Peyer's patch (tissue), 4 donors: ENCODE measurements around the gene RAP1GAP. TPM values are rescaled to one million over a fixed set of nuclear protein-coding genes. Genes with fewer than 3 reads are reported as not detected.

Experiments
- DNase-seq, 3 donors: peaks; one replicate each; pipeline ENCODE4 v3.0.0-alpha.2; 2017 to 2019
- H3K27ac ChIP-seq, 4 donors: fragments of 200-600 bp; sonication (generic); one replicate each; pipeline ENCODE4 v1.5.1; 2016 to 2019
- H3K27me3 ChIP-seq, 2 donors: fragments of 200-600 bp; sonication (generic); one replicate each; pipeline ENCODE4 v1.5.1; 2019
- H3K36me3 ChIP-seq, 3 donors: fragments of 200-600 bp; sonication (generic); one replicate each; pipeline ENCODE4 v1.5.1; 2016 to 2019
- H3K4me1 ChIP-seq, 4 donors: fragments of 200-600 bp; sonication (generic); one replicate each; pipeline ENCODE4 v1.5.1; 2016 to 2019
- H3K4me3 ChIP-seq, 4 donors: fragments of 200-600 bp; sonication (generic); 1 replicate in 3 of 4; 2 replicates in 1 of 4; pipeline ENCODE4 v1.5.1; 2016 to 2019; ENCODE audit warnings: mild to moderate bottlenecking in 1 of 4
- H3K9me3 ChIP-seq, 4 donors: fragments of 200-600 bp; sonication (generic); one replicate each; pipeline ENCODE4 v1.5.1; 2016 to 2019; ENCODE audit warnings: mild to moderate bottlenecking in 1 of 4
- CTCF ChIP-seq, 6 experiments: fragments of 450-650 bp in 4 of 6; fragments of 200-600 bp in 2 of 6; sonication (generic) in 1 of 6; IDR thresholded peaks; one replicate each; pipeline ENCODE4 v1.5.1; 2017 to 2019; ENCODE audit warnings: antibody characterized with exemption in 6 of 6, mild to moderate bottlenecking in 3 of 6, moderate library complexity in 1 of 6
- POLR2A ChIP-seq, 2 donors: fragments of 450-650 bp; IDR thresholded peaks; one replicate each; pipeline ENCODE4 v1.5.1; 2017; ENCODE audit warnings: antibody characterized with exemption in 2 of 2, mild to moderate bottlenecking in 2 of 2, moderate library complexity in 2 of 2
- total RNA-seq, 4 donors: library from RNA; depleted of rRNA; stranded (reverse); fragments of >200 nt; gene quantifications; one replicate each; pipeline ENCODE4 v1.1.0, GENCODE V29; 2016

Gene RAP1GAP
- total RNA-seq, 4 donors from 2014 or later = 32.2 to 65.3 (median 57.0) TPM

- Histone ChIP-seq H3K27ac (no peak overlapping the region), H3K27me3 (peaks cover 0 to 23% of the 10 kb centered on the region in 2 donors), H3K9me3 (no peaks in the 10 kb centered on the region), H3K36me3 (no peaks in the 10 kb centered on the region), H3K4me3 (no peak overlapping the region), H3K4me1 (peaks cover 3 to 26% (median 17%) of the 10 kb centered on the region in 4 donors)
- DNase-seq = peak in 1 of 3 donors; percentile 39
- TF ChIP-seq POLR2A (IDR thresholded peaks at IDR 0.05) (no peak), CTCF (IDR thresholded peaks at IDR 0.05) (no peak)
Observed at GRCh38 chr1:21670956-21671902, 2.1 kb upstream of the RAP1GAP start.

DNA sequence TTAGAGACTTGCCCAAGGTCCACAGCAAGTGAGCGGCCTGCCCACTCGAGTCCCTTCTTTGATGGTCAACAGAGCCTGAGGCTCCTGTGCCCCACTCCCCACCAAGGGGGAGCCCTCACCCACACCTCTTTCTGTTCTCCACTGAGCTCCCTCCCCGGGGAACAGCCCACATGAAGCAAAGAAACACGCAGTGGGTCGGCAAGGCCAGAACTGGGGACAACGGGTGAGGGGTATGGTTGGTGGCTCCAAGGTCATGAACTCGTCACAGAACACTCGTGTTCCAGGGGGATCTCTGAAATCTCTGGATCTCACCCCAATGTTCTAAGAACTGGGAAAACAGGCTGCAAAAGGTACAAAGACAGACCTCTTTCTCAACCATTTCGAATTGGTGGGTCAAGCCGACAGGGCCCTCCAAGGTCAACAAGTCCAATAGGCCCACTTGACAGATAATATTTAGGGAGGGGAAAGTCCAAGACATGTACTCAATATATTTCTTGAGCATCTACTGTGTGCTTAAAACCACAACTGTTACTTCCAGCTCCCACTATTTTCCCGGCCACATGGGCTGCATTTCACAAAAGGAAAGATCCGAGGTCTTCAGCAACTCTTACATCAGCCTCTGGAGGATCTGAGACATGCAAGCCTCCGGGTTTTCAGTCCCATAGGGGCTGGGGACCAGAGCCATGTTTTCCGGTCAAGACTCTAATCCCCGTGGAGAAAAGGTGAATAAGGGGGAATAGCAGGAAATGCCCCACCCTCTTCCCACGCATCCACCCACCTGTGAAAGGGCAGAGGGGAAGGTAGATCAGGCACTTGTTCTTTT is 1.1 kb upstream of the RAP1GAP start:
- peaks cover 3 to 26% (median 17%) of the 10 kb centered on the region in 4 donors for H3K4me1 ChIP-seq
- H3K27me3 ChIP-seq = peaks cover 0 to 23% of the 10 kb centered on the region in 2 donors
- H3K4me3 ChIP-seq = peak overlapping the region in 2 of 4 donors; percentile 55 to 56
- no peak for DNase-seq
- no peaks in the 10 kb centered on the region for H3K9me3 ChIP-seq
- no peaks in the 10 kb centered on the region for H3K36me3 ChIP-seq
- no peak overlapping the region for H3K27ac ChIP-seq
- TF ChIP-seq CTCF (IDR thresholded peaks at IDR 0.05) (no peak), POLR2A (IDR thresholded peaks at IDR 0.05) (no peak)

- H3K27me3 ChIP-seq = peaks cover 0 to 23% of the 10 kb centered on the region in 2 donors
- TF ChIP-seq POLR2A (IDR thresholded peaks at IDR 0.05) (no peak), CTCF (IDR thresholded peaks at IDR 0.05) (no peak)
- no peak for DNase-seq
- no peaks in the 10 kb centered on the region for H3K9me3 ChIP-seq
- no peaks in the 10 kb centered on the region for H3K36me3 ChIP-seq
- no peak overlapping the region for H3K27ac ChIP-seq
- peaks cover 3 to 26% (median 17%) of the 10 kb centered on the region in 4 donors for H3K4me1 ChIP-seq
- peak overlapping the region; percentile 12 to 56 (median 50) for H3K4me3 ChIP-seq
Observed at GRCh38 chr1:21668951-21669257, 253 bp downstream of the RAP1GAP start.

GRCh38 chr1:21668232-21668950 is 766 bp downstream of the RAP1GAP start:
- TF ChIP-seq POLR2A (IDR thresholded peaks at IDR 0.05) (no peak), CTCF (IDR thresholded peaks at IDR 0.05) (no peak)
- Histone ChIP-seq H3K27me3 (peaks cover 0 to 23% of the 10 kb centered on the region in 2 donors), H3K36me3 (no peaks in the 10 kb centered on the region), H3K27ac (no peak overlapping the region), H3K4me1 (peaks cover 3 to 21% (median 17%) of the 10 kb centered on the region in 4 donors), H3K9me3 (no peaks in the 10 kb centered on the region), H3K4me3 (peak overlapping the region in 3 of 4 donors; percentile 46 to 56 (median 55))
- peak in 1 of 3 donors; percentile 46 for DNase-seq
